Iris pigment epithelial cell (primary cell): Measurements from ENCODE around the gene TRMT1L.
A peak's percentile ranks its signal among the peaks of the same experiment; 100 is the strongest.
"Not testable (repeated sequence)": the region's sequence is repeated elsewhere in the genome, so short reads cannot be mapped to it uniquely, and the experiment has no call there.

ENCODE experiments used
- DNase-seq: peaks from one replicate; pipeline ENCODE4 v3.0.0-alpha.2; 2011; ENCODE audit warnings: low read depth

The TRMT1L gene

GRCh38 chr1:185156854-185157598, at the start of gene TRMT1L, which contains the start of gene SWT1:
TRMT1L (minus strand) TSS chr1:185156953; CDS start chr1:185156712, 241 bp downstream.
SWT1 (plus strand) TSS chr1:185157167; CDS start chr1:185160842, 3,675 bp downstream.
- DNase-seq, result peak; percentile 100

GRCh38 chr1:185200889-185201288, 44.1 kb upstream of the TRMT1L start:
- no peak for DNase-seq

- not testable (repeated sequence) for DNase-seq
Measured at GRCh38 chr1:185198712-185199111, 42.0 kb upstream of the TRMT1L start.

GRCh38 chr1:185193756-185194155, 37.0 kb upstream of the TRMT1L start:
- no peak for DNase-seq

- DNase-seq, result peak; percentile 59
Measured at GRCh38 chr1:185170291-185170848, 13.6 kb upstream of the TRMT1L start.

GRCh38 chr1:185166106-185166505, 9.4 kb upstream of the TRMT1L start:
- no peak for DNase-seq

- no peak for DNase-seq
Measured at GRCh38 chr1:185162491-185162890, 5.7 kb upstream of the TRMT1L start.

- peak; percentile 22 for DNase-seq
Measured at GRCh38 chr1:185159966-185160365, 3.2 kb upstream of the TRMT1L start.

GRCh38 chr1:185158800-185159199, 2.0 kb upstream of the TRMT1L start:
- DNase-seq, result no peak

- peak; percentile 21 for DNase-seq
Measured at GRCh38 chr1:185157599-185158412, 1.1 kb upstream of the TRMT1L start.

GRCh38 chr1:185156288-185156853, 382 bp downstream of the TRMT1L start:
- peak; percentile 21 for DNase-seq

GRCh38 chr1:185155600-185156287, 1.0 kb downstream of the TRMT1L start:
- peak; percentile 71 for DNase-seq

GRCh38 chr1:185154912-185155513, 1.7 kb downstream of the TRMT1L start:
- peak; percentile 46 for DNase-seq

- peak; percentile 25 for DNase-seq
Measured at GRCh38 chr1:185152187-185152767, 4.5 kb downstream of the TRMT1L start.

GRCh38 chr1:185151215-185151614, 5.5 kb downstream of the TRMT1L start:
- no peak for DNase-seq

- DNase-seq, result peak; percentile 51
Measured at GRCh38 chr1:185144233-185144632, 12.5 kb downstream of the TRMT1L start.

- no peak for DNase-seq
Measured at GRCh38 chr1:185139246-185139645, 17.5 kb downstream of the TRMT1L start.

- no peak for DNase-seq
Measured at GRCh38 chr1:185137896-185138545, 18.7 kb downstream of the TRMT1L start.

GRCh38 chr1:185132534-185132933, 24.2 kb downstream of the TRMT1L start:
- DNase-seq, result no peak

- DNase-seq, result no peak
Measured at GRCh38 chr1:185129708-185130107, 27.0 kb downstream of the TRMT1L start.
